ENCODE measurements around the gene ROBO1. TPM values are rescaled to one million over a fixed set of nuclear protein-coding genes. Genes with fewer than 3 reads are reported as not detected.

The ROBO1 gene
- total RNA-seq, 1 donor from 2014 or later, result 71.7 TPM

DNA sequence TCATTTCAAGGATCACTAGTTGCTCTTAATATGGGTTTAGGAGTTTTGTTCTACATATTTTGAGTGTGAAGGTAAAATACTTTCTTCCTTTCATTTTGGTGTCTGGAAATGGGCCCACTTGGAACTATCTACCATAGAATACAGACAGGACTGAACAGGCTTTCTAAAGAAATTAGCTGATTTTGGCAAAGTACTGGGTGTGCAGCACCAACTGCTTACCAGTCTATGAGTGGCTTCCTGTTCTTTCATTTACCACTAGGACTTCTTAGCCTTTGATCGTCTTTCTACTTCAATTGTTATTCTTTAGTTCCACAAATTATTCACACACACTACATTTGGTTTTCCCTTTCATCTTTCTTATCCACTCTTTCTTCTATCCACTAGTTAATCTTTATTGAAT, 1196.3 kb downstream of the ROBO1 start:
- no peaks in the 10 kb centered on the region for H3K4me1 ChIP-seq (ENCODE audit: insufficient read depth, low read length)
- no peak overlapping the region for H3K9ac ChIP-seq (ENCODE audit: low read length)
- no peaks in the 10 kb centered on the region for H3K4me1 Mint-ChIP-seq (ENCODE audit: low read depth, unreplicated experiment)
- H3K36me3 Mint-ChIP-seq (ENCODE audit: low read depth, unreplicated experiment), result no peaks in the 10 kb centered on the region
- no peak overlapping the region for H3K4me3 ChIP-seq (ENCODE audit: insufficient read depth, low read depth, low read length)
- no peaks in the 10 kb centered on the region for H3K9me3 ChIP-seq (ENCODE audit: insufficient read depth, low read depth, low read length)
- no peaks in the 10 kb centered on the region for H3K79me2 ChIP-seq (ENCODE audit: insufficient read depth, low read length)
- H3K36me3 ChIP-seq (ENCODE audit: insufficient read depth, low read length), result no peaks in the 10 kb centered on the region
- H3K27ac ChIP-seq (ENCODE audit: low read depth, low read length), result no peak overlapping the region
- no peaks in the 10 kb centered on the region for H3K27me3 Mint-ChIP-seq (ENCODE audit: low read depth, unreplicated experiment)
- no peak overlapping the region for H3K4me2 ChIP-seq (ENCODE audit: low read length)
- no peak for FAIRE-seq
- no peak for TF ChIP-seq CTCF (IDR thresholded peaks at IDR 0.05; ENCODE audit: insufficient read depth, low read depth, low read length)
- no peak for TF ChIP-seq EZH2 (IDR thresholded peaks at IDR 0.05; ENCODE audit: insufficient read depth, low read length)
- no peak overlapping the region for H2AFZ ChIP-seq (ENCODE audit: low read depth, low read length)
- no peaks in the 10 kb centered on the region for H3K27me3 ChIP-seq (ENCODE audit: insufficient read depth, low read length)
- H3K27ac Mint-ChIP-seq (ENCODE audit: unreplicated experiment), result no peak overlapping the region
- no peak overlapping the region for H3K4me3 Mint-ChIP-seq (ENCODE audit: unreplicated experiment)
- no peaks in the 10 kb centered on the region for H3K9me3 Mint-ChIP-seq (ENCODE audit: unreplicated experiment)
- no peak for DNase-seq (ENCODE audit: low read depth)
- H4K20me1 ChIP-seq (ENCODE audit: insufficient read depth, low read length), result no peaks in the 10 kb centered on the region

- Mint-ChIP-seq H3K27me3 (ENCODE audit: low read depth, unreplicated experiment) (no peaks in the 10 kb centered on the region), H3K9me3 (ENCODE audit: unreplicated experiment) (no peaks in the 10 kb centered on the region), H3K4me1 (ENCODE audit: low read depth, unreplicated experiment) (no peaks in the 10 kb centered on the region), H3K4me3 (ENCODE audit: unreplicated experiment) (no peak overlapping the region), H3K36me3 (ENCODE audit: low read depth, unreplicated experiment) (no peaks in the 10 kb centered on the region), H3K27ac (ENCODE audit: unreplicated experiment) (no peak overlapping the region)
- Histone ChIP-seq H3K36me3 (ENCODE audit: insufficient read depth, low read length) (no peaks in the 10 kb centered on the region), H3K4me1 (ENCODE audit: insufficient read depth, low read length) (no peaks in the 10 kb centered on the region), H3K4me3 (ENCODE audit: insufficient read depth, low read depth, low read length) (no peak overlapping the region), H4K20me1 (ENCODE audit: insufficient read depth, low read length) (no peaks in the 10 kb centered on the region), H2AFZ (ENCODE audit: low read depth, low read length) (no peak overlapping the region), H3K27ac (ENCODE audit: low read depth, low read length) (no peak overlapping the region), H3K4me2 (ENCODE audit: low read length) (no peak overlapping the region), H3K79me2 (ENCODE audit: insufficient read depth, low read length) (no peaks in the 10 kb centered on the region), H3K9ac (ENCODE audit: low read length) (no peak overlapping the region), H3K27me3 (ENCODE audit: insufficient read depth, low read length) (no peaks in the 10 kb centered on the region), H3K9me3 (ENCODE audit: insufficient read depth, low read depth, low read length) (no peaks in the 10 kb centered on the region)
- FAIRE-seq, result no peak
- DNase-seq (ENCODE audit: low read depth), result no peak
- TF ChIP-seq CTCF (IDR thresholded peaks at IDR 0.05; ENCODE audit: insufficient read depth, low read depth, low read length) (no peak), EZH2 (IDR thresholded peaks at IDR 0.05; ENCODE audit: insufficient read depth, low read length) (no peak)
These were observed 1197.3 kb downstream of the ROBO1 start for GRCh38 chr3:78570496-78570895.

- no peaks in the 10 kb centered on the region for H3K4me1 ChIP-seq (ENCODE audit: insufficient read depth, low read length)
- no peaks in the 10 kb centered on the region for H3K4me1 Mint-ChIP-seq (ENCODE audit: low read depth, unreplicated experiment)
- no peaks in the 10 kb centered on the region for H3K27me3 Mint-ChIP-seq (ENCODE audit: low read depth, unreplicated experiment)
- H3K36me3 ChIP-seq (ENCODE audit: insufficient read depth, low read length), result no peaks in the 10 kb centered on the region
- no peaks in the 10 kb centered on the region for H3K9me3 Mint-ChIP-seq (ENCODE audit: unreplicated experiment)
- no peak overlapping the region for H3K9ac ChIP-seq (ENCODE audit: low read length)
- H4K20me1 ChIP-seq (ENCODE audit: insufficient read depth, low read length), result no peaks in the 10 kb centered on the region
- FAIRE-seq (no peak), DNase-seq (ENCODE audit: low read depth) (no peak)
- no peak overlapping the region for H2AFZ ChIP-seq (ENCODE audit: low read depth, low read length)
- no peak overlapping the region for H3K27ac ChIP-seq (ENCODE audit: low read depth, low read length)
- no peaks in the 10 kb centered on the region for H3K36me3 Mint-ChIP-seq (ENCODE audit: low read depth, unreplicated experiment)
- no peaks in the 10 kb centered on the region for H3K27me3 ChIP-seq (ENCODE audit: insufficient read depth, low read length)
- no peak for TF ChIP-seq EZH2 (IDR thresholded peaks at IDR 0.05; ENCODE audit: insufficient read depth, low read length)
- no peak for TF ChIP-seq CTCF (IDR thresholded peaks at IDR 0.05; ENCODE audit: insufficient read depth, low read depth, low read length)
- H3K9me3 ChIP-seq (ENCODE audit: insufficient read depth, low read depth, low read length), result no peaks in the 10 kb centered on the region
- no peak overlapping the region for H3K4me3 ChIP-seq (ENCODE audit: insufficient read depth, low read depth, low read length)
- no peak overlapping the region for H3K4me3 Mint-ChIP-seq (ENCODE audit: unreplicated experiment)
- H3K27ac Mint-ChIP-seq (ENCODE audit: unreplicated experiment), result no peak overlapping the region
- no peak overlapping the region for H3K4me2 ChIP-seq (ENCODE audit: low read length)
- H3K79me2 ChIP-seq (ENCODE audit: insufficient read depth, low read length), result no peaks in the 10 kb centered on the region
These were observed 1198.0 kb downstream of the ROBO1 start for GRCh38 chr3:78569804-78570203.
